GM20000 (cell line): ENCODE results near the gene DCTPP1.
"Not testable (repeated sequence)": the region's sequence is repeated elsewhere in the genome, so short reads cannot be mapped to it uniquely, and the experiment has no call there.

Source experiments
- DNase-seq: peaks from one replicate; pipeline ENCODE4 v3.0.0; 2012; ENCODE audit warnings: low spot score
- TF ChIP-seq, protein P1 (sequence below): IDR thresholded peaks from 2 replicates; pipeline ENCODE4 v1.5.1; 2012; ENCODE audit warnings: mild to moderate bottlenecking, control low read depth; ENCODE audit errors: extremely low read depth, missing control alignments

Gene DCTPP1

DNA sequence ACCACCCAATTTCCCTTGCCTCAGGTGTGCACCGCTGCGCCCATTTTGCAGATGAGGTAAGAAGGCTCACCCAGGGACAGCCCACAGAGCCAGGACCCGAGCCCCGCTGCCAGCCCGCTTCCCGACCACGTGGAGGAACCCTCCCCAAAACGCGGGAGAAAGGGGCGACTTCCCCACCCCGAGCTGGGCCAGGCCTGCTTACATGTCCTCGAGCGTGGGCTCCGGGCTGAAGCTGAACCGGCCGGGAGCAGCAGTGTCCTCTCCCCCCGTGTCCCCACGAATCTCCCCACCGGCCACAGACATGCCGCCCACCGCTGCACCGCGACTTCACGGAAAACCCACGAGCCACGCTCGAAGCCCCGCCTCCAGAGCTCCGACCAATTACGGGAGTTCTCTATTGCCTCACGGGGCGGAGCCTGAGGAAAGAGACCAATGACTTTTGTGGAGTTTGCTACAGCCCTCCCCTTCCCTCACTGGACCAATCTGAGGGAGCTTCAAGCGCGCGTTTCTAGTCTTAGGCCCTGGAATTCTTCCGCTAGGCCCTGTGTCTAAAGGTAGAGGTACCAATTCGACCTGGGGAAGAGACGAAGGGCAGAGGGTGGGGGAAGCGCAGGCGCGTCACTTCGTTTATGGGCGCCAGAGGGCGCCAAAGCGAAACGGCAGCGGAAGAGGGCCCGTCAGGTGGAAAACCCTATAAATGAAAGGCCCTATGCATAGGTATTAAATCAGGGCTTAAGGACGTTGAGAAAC is at the start of gene DCTPP1:
Gene DCTPP1, minus strand, starts transcription at position 353 of the 750 bp plus-strand sequence. Its CDS starts 50 bp downstream, at position 303.
- TF ChIP-seq, protein P1, sequence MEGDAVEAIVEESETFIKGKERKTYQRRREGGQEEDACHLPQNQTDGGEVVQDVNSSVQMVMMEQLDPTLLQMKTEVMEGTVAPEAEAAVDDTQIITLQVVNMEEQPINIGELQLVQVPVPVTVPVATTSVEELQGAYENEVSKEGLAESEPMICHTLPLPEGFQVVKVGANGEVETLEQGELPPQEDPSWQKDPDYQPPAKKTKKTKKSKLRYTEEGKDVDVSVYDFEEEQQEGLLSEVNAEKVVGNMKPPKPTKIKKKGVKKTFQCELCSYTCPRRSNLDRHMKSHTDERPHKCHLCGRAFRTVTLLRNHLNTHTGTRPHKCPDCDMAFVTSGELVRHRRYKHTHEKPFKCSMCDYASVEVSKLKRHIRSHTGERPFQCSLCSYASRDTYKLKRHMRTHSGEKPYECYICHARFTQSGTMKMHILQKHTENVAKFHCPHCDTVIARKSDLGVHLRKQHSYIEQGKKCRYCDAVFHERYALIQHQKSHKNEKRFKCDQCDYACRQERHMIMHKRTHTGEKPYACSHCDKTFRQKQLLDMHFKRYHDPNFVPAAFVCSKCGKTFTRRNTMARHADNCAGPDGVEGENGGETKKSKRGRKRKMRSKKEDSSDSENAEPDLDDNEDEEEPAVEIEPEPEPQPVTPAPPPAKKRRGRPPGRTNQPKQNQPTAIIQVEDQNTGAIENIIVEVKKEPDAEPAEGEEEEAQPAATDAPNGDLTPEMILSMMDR = peak; percentile 86
- DNase-seq = peak; percentile 93

DNA sequence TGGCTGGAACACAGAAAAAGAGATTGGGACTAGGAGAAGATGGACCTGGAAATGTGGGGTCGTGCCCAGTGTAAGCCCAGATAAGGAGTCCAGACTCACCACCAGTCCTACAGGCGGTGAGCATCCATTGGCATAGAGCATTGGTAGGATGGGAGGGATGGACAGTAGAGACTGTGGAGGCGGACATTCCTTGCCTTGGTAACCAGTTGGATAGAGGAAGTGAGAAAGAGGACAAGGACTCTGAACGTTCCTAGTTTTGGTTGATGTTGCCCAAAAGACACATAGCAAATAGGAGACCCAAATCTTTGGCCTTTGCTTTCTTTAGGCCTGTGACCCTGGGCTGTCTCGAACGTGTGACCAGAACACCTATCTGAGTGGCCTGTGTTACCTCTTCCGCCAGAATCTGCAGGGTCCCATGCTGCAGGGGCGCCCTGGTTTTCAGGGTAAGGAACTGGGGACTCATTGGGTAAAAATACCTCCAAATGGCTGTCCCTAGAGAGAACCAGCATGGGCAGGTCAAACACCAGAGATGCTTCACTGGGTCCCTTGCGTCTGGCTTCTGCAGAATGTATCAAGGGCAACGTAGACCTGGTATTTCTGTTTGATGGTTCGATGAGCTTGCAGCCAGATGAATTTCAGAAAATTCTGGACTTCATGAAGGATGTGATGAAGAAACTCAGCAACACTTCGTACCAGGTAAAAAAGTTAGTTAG is 49.1 kb upstream of the DCTPP1 start:
- no peak for DNase-seq
- TF ChIP-seq, protein P1 = no peak

DNA sequence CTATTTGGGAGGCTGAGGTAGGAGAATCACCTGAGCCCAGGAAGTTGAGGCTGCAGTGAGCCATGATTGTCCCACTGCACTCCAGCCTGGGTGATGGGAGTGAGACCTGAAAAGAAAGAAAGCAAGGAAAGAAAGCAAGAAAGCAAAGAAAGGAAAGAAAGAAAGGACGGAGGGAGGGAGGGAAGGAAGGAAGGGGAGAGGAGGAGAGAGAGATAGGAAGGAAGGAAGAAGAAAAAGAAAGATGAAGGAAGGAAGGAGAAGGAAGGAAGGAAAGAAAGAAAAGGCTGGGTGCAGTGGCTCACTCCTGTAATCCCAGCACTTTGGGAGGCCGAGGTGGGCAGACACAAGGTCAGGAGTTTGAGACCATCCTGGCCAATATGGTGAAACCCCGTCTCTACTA is 47.9 kb upstream of the DCTPP1 start:
- not testable (repeated sequence) for DNase-seq

DNA sequence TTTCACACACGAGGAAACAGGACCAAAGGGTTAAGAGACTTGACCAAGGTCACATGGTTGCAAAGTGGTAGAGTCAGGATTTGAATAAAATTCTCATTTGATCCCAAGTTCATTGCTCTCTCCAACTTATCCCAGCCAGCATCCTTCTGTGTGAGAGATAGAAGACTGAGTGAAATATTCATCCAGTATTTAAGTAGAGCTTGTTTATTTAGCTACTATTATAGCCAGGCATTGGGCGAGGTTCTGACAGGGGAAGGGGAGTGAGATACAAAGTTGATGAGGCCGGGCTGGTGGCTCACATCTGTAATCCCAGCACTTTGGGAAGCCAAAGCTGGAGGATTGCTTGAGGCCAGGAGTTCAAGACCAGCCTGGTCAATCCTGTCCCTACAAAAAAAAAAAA is 47.2 kb upstream of the DCTPP1 start:
- no peak for DNase-seq
- TF ChIP-seq, protein P1 = no peak

DNA sequence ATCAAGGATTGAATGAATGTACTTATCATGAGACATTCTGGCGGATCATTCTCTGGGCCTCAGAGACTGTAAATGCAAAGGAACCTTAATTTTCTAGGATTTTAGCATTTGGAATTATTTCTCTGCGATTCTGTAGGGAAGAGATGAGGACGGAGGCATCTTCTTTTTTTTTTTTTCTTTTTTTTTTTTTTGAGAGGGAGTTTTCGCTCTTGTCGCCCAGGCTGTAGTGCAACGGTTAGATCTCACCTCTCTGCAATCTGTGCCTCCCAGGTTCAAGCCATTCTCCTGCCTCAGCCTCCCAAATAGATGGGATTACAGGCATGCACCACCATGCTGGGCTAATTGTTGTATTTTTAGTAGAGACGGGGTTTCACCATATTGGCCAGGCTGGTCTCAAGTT is 44.9 kb upstream of the DCTPP1 start:
- TF ChIP-seq, protein P1 = no peak

DNA sequence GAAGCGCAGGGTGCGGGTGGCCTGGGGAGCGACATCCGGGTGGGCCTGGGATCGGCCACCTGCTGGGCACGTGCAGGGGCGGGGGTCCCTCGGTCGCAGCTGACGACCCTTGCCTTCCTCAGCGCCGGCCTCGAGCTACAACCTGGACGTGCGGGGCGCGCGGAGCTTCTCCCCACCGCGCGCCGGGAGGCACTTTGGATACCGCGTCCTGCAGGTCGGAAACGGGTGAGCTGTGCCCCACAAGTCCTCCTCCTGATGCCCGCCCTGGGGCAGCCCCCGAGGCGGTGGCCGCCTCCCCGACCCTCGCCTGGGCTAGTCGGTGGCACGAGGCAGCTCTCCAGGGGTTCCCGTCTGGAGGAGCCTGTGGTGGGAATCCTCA is 44.2 kb upstream of the DCTPP1 start:
- no peak for DNase-seq
- TF ChIP-seq, protein P1 = no peak

More for the DNA sequence above, 44.9 kb upstream of the DCTPP1 start:
- DNase-seq = no peak

DNA sequence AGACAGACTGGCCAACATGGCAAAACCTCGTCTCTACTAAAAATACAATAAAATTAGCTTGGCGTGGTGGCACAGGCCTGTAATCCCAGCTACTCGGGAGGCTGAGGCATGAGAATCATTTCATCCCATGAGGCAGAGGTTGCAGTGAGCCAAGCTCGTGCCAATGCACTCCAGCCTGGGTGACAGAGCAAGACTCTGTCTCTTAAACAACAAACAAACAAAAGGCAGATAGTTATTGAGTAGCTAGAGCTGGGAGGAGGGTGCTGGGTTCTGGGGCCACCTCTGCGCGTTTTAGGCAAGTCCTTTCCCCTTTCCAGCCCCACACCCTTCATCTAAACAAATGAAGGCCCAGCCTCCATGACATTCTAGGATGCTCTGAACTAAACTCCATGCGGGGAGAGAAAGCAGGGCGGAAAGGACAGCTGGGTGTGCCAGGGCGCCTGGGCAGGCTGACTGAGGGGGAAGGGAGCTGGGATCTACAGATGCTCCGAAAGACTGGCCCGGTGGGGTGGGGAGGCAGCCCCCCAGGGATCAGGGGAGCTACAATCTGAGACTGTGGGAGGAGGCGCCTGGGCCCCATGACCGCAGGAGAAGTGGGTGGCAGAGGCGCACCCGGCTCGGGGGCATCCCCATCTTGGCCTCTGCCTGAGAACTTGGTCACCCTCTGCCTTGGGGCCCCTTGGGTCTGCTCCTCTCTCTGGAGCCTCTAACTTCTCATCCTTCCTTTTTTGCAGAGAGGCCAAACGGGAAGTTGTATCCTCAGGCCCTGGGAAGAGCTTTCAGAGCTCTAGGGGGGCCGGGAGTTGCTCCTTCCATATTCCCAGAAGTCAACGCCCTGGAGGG is 43.6 kb upstream of the DCTPP1 start:
- TF ChIP-seq, protein P1 = no peak
- DNase-seq = peak; percentile 82
